ENCODE measurements around the gene PRODH2. TPM values are rescaled to one million over a fixed set of nuclear protein-coding genes. Genes with fewer than 3 reads are reported as not detected.

Gene PRODH2
- total RNA-seq, 1 experiment from 2014 or later, result not detected

GRCh38 chr19:35764432-35765315 is 48.0 kb downstream of the PRODH2 start:
- ChIA-PET CTCF (no interaction called here), POLR2A (ENCODE audit: low non-redundant PET) (no interaction called here)
- intact Hi-C loops (cut with micrococcal nuclease; ENCODE audit: unreplicated experiment), result no loop called here
- Histone ChIP-seq H3K9me3 (ENCODE audit: low read depth, low read length, poor library complexity, severe bottlenecking) (no peaks in the 10 kb centered on the region), H3K36me3 (ENCODE audit: insufficient read depth, low read length, poor library complexity, severe bottlenecking) (peaks cover 37% of the 10 kb centered on the region), H3K4me3 (ENCODE audit: low read depth, low read length, poor library complexity, severe bottlenecking) (no peak overlapping the region), H3K4me1 (ENCODE audit: insufficient read depth, low read length, poor library complexity, severe bottlenecking) (no peaks in the 10 kb centered on the region), H3K27ac (ENCODE audit: low read depth, low read length, poor library complexity, severe bottlenecking) (no peak overlapping the region), H3K27me3 (replicated peaks; ENCODE audit: insufficient read depth, low read depth, low read length, poor library complexity) (no peaks in the 10 kb centered on the region)
- no peak for DNase-seq (ENCODE audit: low spot score)
- no TSS peak for BruUV-seq (replicated peaks)
- TF ChIP-seq CTCF (conservative IDR thresholded peaks at IDR 0.05; ENCODE audit: low read depth, low read length), result no peak
- TF ChIP-seq EZH2 (IDR thresholded peaks at IDR 0.05; ENCODE audit: borderline replicate concordance, low read depth, low read length, poor library complexity, severe bottlenecking), result no peak

- DNase-seq (ENCODE audit: low spot score), result no peak
- no TSS peak for BruUV-seq (replicated peaks)
- Histone ChIP-seq H3K4me3 (ENCODE audit: low read depth, low read length, poor library complexity, severe bottlenecking) (no peak overlapping the region), H3K9me3 (ENCODE audit: low read depth, low read length, poor library complexity, severe bottlenecking) (no peaks in the 10 kb centered on the region), H3K4me1 (ENCODE audit: insufficient read depth, low read length, poor library complexity, severe bottlenecking) (peaks cover 23% of the 10 kb centered on the region), H3K27me3 (replicated peaks; ENCODE audit: insufficient read depth, low read depth, low read length, poor library complexity) (no peaks in the 10 kb centered on the region), H3K27ac (ENCODE audit: low read depth, low read length, poor library complexity, severe bottlenecking) (no peak overlapping the region), H3K36me3 (ENCODE audit: insufficient read depth, low read length, poor library complexity, severe bottlenecking) (peaks cover 36% of the 10 kb centered on the region)
- intact Hi-C loops (cut with micrococcal nuclease; ENCODE audit: unreplicated experiment), result no loop called here
- CTCF ChIA-PET, result no interaction called here
- TF ChIP-seq EZH2 (IDR thresholded peaks at IDR 0.05; ENCODE audit: borderline replicate concordance, low read depth, low read length, poor library complexity, severe bottlenecking) (no peak), CTCF (conservative IDR thresholded peaks at IDR 0.05; ENCODE audit: low read depth, low read length) (no peak)
- POLR2A ChIA-PET (ENCODE audit: low non-redundant PET), result no interaction called here
Observed at GRCh38 chr19:35760711-35761349, 51.8 kb downstream of the PRODH2 start.

GRCh38 chr19:35759697-35760096 is 52.9 kb downstream of the PRODH2 start:
- ChIA-PET POLR2A (ENCODE audit: low non-redundant PET) (no interaction called here), CTCF (no interaction called here)
- Histone ChIP-seq H3K36me3 (ENCODE audit: insufficient read depth, low read length, poor library complexity, severe bottlenecking) (peaks cover 31% of the 10 kb centered on the region), H3K27ac (ENCODE audit: low read depth, low read length, poor library complexity, severe bottlenecking) (no peak overlapping the region), H3K4me1 (ENCODE audit: insufficient read depth, low read length, poor library complexity, severe bottlenecking) (peaks cover 32% of the 10 kb centered on the region), H3K4me3 (ENCODE audit: low read depth, low read length, poor library complexity, severe bottlenecking) (no peak overlapping the region), H3K9me3 (ENCODE audit: low read depth, low read length, poor library complexity, severe bottlenecking) (no peaks in the 10 kb centered on the region), H3K27me3 (replicated peaks; ENCODE audit: insufficient read depth, low read depth, low read length, poor library complexity) (no peaks in the 10 kb centered on the region)
- DNase-seq (ENCODE audit: low spot score), result no peak
- intact Hi-C loops (cut with micrococcal nuclease; ENCODE audit: unreplicated experiment), result no loop called here
- TF ChIP-seq CTCF (conservative IDR thresholded peaks at IDR 0.05; ENCODE audit: low read depth, low read length), result no peak
- BruUV-seq (replicated peaks), result no TSS peak
